H1 (cell line): ENCODE measurements around the gene WAC. TPM values are rescaled to one million over a fixed set of nuclear protein-coding genes. Genes with fewer than 3 reads are reported as not detected.

Experiments used
- CTCF ChIA-PET: fragments of 300-600 bp; sonication (Branson Sonifier 250); formaldehyde crosslinking; loops from one replicate; lab custom pipeline; 2021; ENCODE audit not compliant: partially characterized antibody; lab: Charles Lee
- POLR2A ChIA-PET: fragments of 300-600 bp; sonication (Branson Sonifier 250); formaldehyde crosslinking; loops from one replicate; lab custom pipeline; 2021; ENCODE audit warnings: inconsistent platforms; ENCODE audit not compliant: partially characterized antibody; lab: Charles Lee
- DNase-seq, 2 experiments: peaks; one replicate each; pipeline versions ENCODE4 v3.0.0 to v3.0.0-alpha.2; 2010 to 2022; ENCODE audit warnings: low spot score in 2 of 2, low read depth in 1 of 2, mixed read lengths in 1 of 2
- FAIRE-seq: peaks from 2 replicates; lab custom pipeline; 2011; peaks lifted over from hg19 to GRCh38; lab: Jason Lieb, UNC
- H2AFZ ChIP-seq: 2 replicates; pipeline ENCODE4 v1.8.1; 2012; ENCODE audit warnings: low read length, inconsistent platforms
- H2AK5ac ChIP-seq: 2 replicates; pipeline ENCODE4 v1.6.1; 2013; ENCODE audit warnings: low read depth, low read length
- H2BK120ac ChIP-seq: replicated peaks from 2 replicates; pipeline ENCODE3; 2013; ENCODE audit warnings: low read depth, low read length, inconsistent platforms
- H2BK12ac ChIP-seq: 2 replicates; pipeline ENCODE4 v1.6.1; 2013; ENCODE audit warnings: low read depth, low read length
- H2BK15ac ChIP-seq: 2 replicates; pipeline ENCODE4 v1.6.1; 2013; ENCODE audit warnings: low read length
- H2BK20ac ChIP-seq: 2 replicates; pipeline ENCODE4 v1.6.1; 2013; ENCODE audit warnings: low read length
- H2BK5ac ChIP-seq: 2 replicates; pipeline ENCODE4 v1.6.1; 2013; ENCODE audit warnings: low read depth, low read length
- H3K14ac ChIP-seq: 2 replicates; pipeline ENCODE4 v1.6.1; 2013; ENCODE audit warnings: inconsistent platforms; ENCODE audit not compliant: insufficient read length
- H3K18ac ChIP-seq: 2 replicates; pipeline ENCODE4 v1.6.1; 2013; ENCODE audit warnings: low read length; ENCODE audit errors: extremely low read depth
- H3K23ac ChIP-seq: 2 replicates; pipeline ENCODE4 v1.6.1; 2013; ENCODE audit warnings: inconsistent platforms; ENCODE audit not compliant: insufficient read length
- H3K23me2 ChIP-seq: 2 replicates; pipeline ENCODE4 v1.6.1; 2013; ENCODE audit warnings: low read depth, low read length
- H3K27ac ChIP-seq: 2 replicates; pipeline ENCODE4 v1.6.1; 2011; ENCODE audit warnings: low read depth, low read length, inconsistent platforms
- H3K27me3 ChIP-seq, 4 experiments: replicated peaks in 1 of 4; 1 replicate in 1 of 4; 2 replicates in 3 of 4; pipeline versions ENCODE4 v1.6.1 to v1.8.1; 2011 to 2013; ENCODE audit warnings: low read length in 3 of 4, mild to moderate bottlenecking in 3 of 4, inconsistent platforms in 2 of 4, mixed read lengths in 2 of 4, moderate library complexity in 1 of 4; ENCODE audit not compliant: control insufficient read depth in 3 of 4, insufficient read depth in 3 of 4; ENCODE audit errors: extremely low read depth in 1 of 4
- H3K36me3 ChIP-seq, 4 experiments: 2 replicates each; pipeline versions ENCODE4 v1.6.1 to v1.8.1; 2011 to 2013; ENCODE audit warnings: mild to moderate bottlenecking in 4 of 4, low read length in 3 of 4, moderate library complexity in 2 of 4, control low read depth in 1 of 4, inconsistent platforms in 1 of 4; ENCODE audit not compliant: insufficient read depth in 4 of 4, control insufficient read depth in 2 of 4
- H3K4ac ChIP-seq: replicated peaks from 2 replicates; pipeline ENCODE3; 2013; ENCODE audit warnings: low read length, low read depth, mixed read lengths, inconsistent platforms; ENCODE audit not compliant: insufficient read length
- H3K4me1 ChIP-seq, 4 experiments: replicated peaks in 1 of 4; 1 replicate in 1 of 4; 2 replicates in 3 of 4; pipeline versions ENCODE4 v1.6.1 to v1.8.1; 2011 to 2013; ENCODE audit warnings: low read length in 3 of 4, inconsistent platforms in 2 of 4, mixed read lengths in 1 of 4; ENCODE audit not compliant: insufficient read depth in 4 of 4, control insufficient read depth in 3 of 4
- H3K4me2 ChIP-seq, 2 experiments: 2 replicates each; pipeline versions ENCODE4 v1.6.1 to v1.8.1; 2011 to 2013; ENCODE audit warnings: low read depth in 2 of 2, low read length in 2 of 2, control low read depth in 1 of 2, inconsistent platforms in 1 of 2, mild to moderate bottlenecking in 1 of 2; ENCODE audit not compliant: insufficient read depth in 1 of 2
- H3K4me3 ChIP-seq, 4 experiments: fragments of 200-600, 300-600 bp in 1 of 4; sonication (generic), shearing (Covaris generic), sonication (Bioruptor Twin) in 1 of 4; 2 replicates each; pipeline versions ENCODE4 v1.5.1 to v1.8.1; 2011 to 2016; ENCODE audit warnings: low read length in 4 of 4, low read depth in 3 of 4, control low read depth in 2 of 4, inconsistent platforms in 2 of 4, mild to moderate bottlenecking in 2 of 4, mixed read lengths in 1 of 4, moderate library complexity in 1 of 4; ENCODE audit not compliant: insufficient read depth in 2 of 4; ENCODE audit errors: extremely low read depth in 1 of 4
- H3K56ac ChIP-seq: replicated peaks from 2 replicates; pipeline ENCODE3; 2013; ENCODE audit warnings: low read depth, mild to moderate bottlenecking, mixed read lengths, low read length, inconsistent platforms; ENCODE audit not compliant: insufficient read length
- H3K79me1 ChIP-seq: 2 replicates; pipeline ENCODE4 v1.6.1; 2013; ENCODE audit warnings: low read depth, low read length, control low read depth
- H3K79me2 ChIP-seq, 2 experiments: 2 replicates each; pipeline versions ENCODE4 v1.6.1 to v1.8.1; 2012 to 2013; ENCODE audit warnings: low read length in 2 of 2, mild to moderate bottlenecking in 2 of 2, inconsistent platforms in 1 of 2; ENCODE audit not compliant: insufficient read depth in 2 of 2, control insufficient read depth in 1 of 2
- H3K9ac ChIP-seq, 4 experiments: replicated peaks in 1 of 4; 1 replicate in 1 of 4; 2 replicates in 3 of 4; pipeline versions ENCODE4 v1.6.1 to v1.8.1; 2011 to 2013; ENCODE audit warnings: low read depth in 3 of 4, low read length in 3 of 4, control low read depth in 2 of 4, mild to moderate bottlenecking in 2 of 4, moderate library complexity in 2 of 4, inconsistent platforms in 1 of 4; ENCODE audit errors: extremely low read depth in 1 of 4
- H3K9me3 ChIP-seq, 2 experiments: 2 replicates each; pipeline versions ENCODE4 v1.6.1 to v1.8.1; 2012 to 2013; ENCODE audit warnings: mild to moderate bottlenecking in 2 of 2, moderate library complexity in 2 of 2, control low read depth in 1 of 2, inconsistent platforms in 1 of 2, low read depth in 1 of 2, low read length in 1 of 2, mixed read lengths in 1 of 2; ENCODE audit not compliant: insufficient read depth in 2 of 2
- H4K20me1 ChIP-seq, 2 experiments: replicated peaks in 1 of 2; 2 replicates each; pipeline versions ENCODE3 to v1.8.1; 2011 to 2013; ENCODE audit warnings: inconsistent platforms in 2 of 2, low read length in 2 of 2, mild to moderate bottlenecking in 1 of 2; ENCODE audit not compliant: insufficient read depth in 2 of 2, control insufficient read depth in 1 of 2
- H4K5ac ChIP-seq: 2 replicates; pipeline ENCODE4 v1.6.1; 2013; ENCODE audit warnings: low read length, low read depth, mixed read lengths, inconsistent platforms; ENCODE audit not compliant: insufficient read length
- H4K8ac ChIP-seq: 2 replicates; pipeline ENCODE4 v1.8.0; 2013; ENCODE audit warnings: mild to moderate bottlenecking, moderate library complexity, low read length, inconsistent platforms; ENCODE audit not compliant: insufficient read depth; ENCODE audit errors: extremely low read depth
- H4K91ac ChIP-seq: replicated peaks from 2 replicates; pipeline ENCODE3; 2013; ENCODE audit warnings: low read length, mixed read lengths, inconsistent platforms; ENCODE audit not compliant: insufficient read length
- EZH2 ChIP-seq: fragments of 200-600 bp; sonication (generic); IDR thresholded peaks from 2 replicates; pipeline ENCODE4 v1.7.1; 2012; ENCODE audit warnings: low read depth, mild to moderate bottlenecking, moderate library complexity, low read length, inconsistent platforms; ENCODE audit not compliant: severe bottlenecking
- NRF1 ChIP-seq: IDR thresholded peaks from 2 replicates; pipeline ENCODE4 v1.6.1; 2011; ENCODE audit warnings: mild to moderate bottlenecking, low read depth, low read length, improper control_type of control experiment
- WGBS, 2 experiments: shearing (Covaris generic) in 1 of 2; methylation state at CpG; one replicate each; pipeline versions ENCODE4 v1.1.6 to v1.1.7; 2013 to 2015; ENCODE audit warnings: low lambda C conversion rate in 2 of 2, mixed read lengths in 2 of 2, inconsistent platforms in 1 of 2, low coverage in 1 of 2, missing lambda C conversion rate in 1 of 2; ENCODE audit not compliant: insufficient replicate concordance in 2 of 2, insufficient coverage in 1 of 2, insufficient read length in 1 of 2; ENCODE audit errors: extremely low coverage in 1 of 2, missing lambda C conversion rate in 1 of 2; 5-methylcytosine and 5-hydroxymethylcytosine counted together
- polyA plus RNA-seq, 7 experiments: library from polyadenylated mRNA; depleted of rRNA in 3 of 7; stranded (reverse) in 5 of 7; unstranded in 2 of 7; fragments of >200 nt in 5 of 7; fragments of 200-250 nt in 2 of 7; gene quantifications; 1 replicate in 5 of 7; 2 replicates in 1 of 7; 4 replicates in 1 of 7; pipeline versions ENCODE4 v1.2.1 to v1.2.3, GENCODE V29; 2011 to 2013; ENCODE audit warnings: missing spikeins in 2 of 7, mixed read lengths in 2 of 7
- total RNA-seq: library from RNA; stranded (reverse); fragmentation: NEBNext Ultra II Directional; extraction: Animal tissue kit (Norgen Biotek cat#: 25700); gene quantifications from 2 replicates; pipeline ENCODE4 v1.2.1, GENCODE V29; 2021

The WAC gene
- total and polyA plus RNA-seq, 2 of the 8 experiments (the other 6 are each of a cell fraction or from before 2014, with no cell fraction given) = 72.9 to 128 TPM

DNA sequence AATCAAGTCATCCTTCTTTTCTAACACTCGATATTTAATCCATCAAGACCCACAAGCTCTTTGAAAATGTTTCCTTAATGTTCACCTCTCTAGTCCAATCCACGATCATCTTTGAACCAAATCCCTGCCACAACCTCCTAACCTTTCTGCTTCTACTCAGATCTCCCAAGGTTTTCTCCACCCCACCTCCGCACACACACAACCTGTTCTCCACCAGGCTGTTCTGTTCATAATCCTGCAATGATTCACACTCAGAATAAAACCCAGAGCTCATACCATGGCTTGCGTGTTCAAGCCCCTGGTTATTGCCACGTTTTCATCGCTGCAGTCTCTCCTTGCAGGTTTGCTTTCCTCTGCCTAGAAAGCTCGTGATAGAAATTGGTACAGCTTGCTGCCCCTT is 90.6 kb downstream of the WAC start:
- CTCF ChIA-PET = interaction anchor here (0.5 to 1.2 kb wide), 2 partner anchors 14 to 53 kb away, joined by 3 read pairs; no protein-coding TSS in a partner anchor
- DNase-seq (no peak), FAIRE-seq (no peak)
- H4K8ac ChIP-seq = no peak overlapping the region
- H3K4ac ChIP-seq = no peak overlapping the region
- H3K27me3 ChIP-seq = no peaks in the 10 kb centered on the region
- H4K20me1 ChIP-seq = no peaks in the 10 kb centered on the region
- no peak overlapping the region for H2BK12ac ChIP-seq
- no peak overlapping the region for H2AK5ac ChIP-seq
- no peak overlapping the region for H3K4me3 ChIP-seq
- no peaks in the 10 kb centered on the region for H3K79me1 ChIP-seq
- H4K91ac ChIP-seq = no peak overlapping the region
- H2BK120ac ChIP-seq = no peak overlapping the region
- H3K23ac ChIP-seq = no peak overlapping the region
- POLR2A ChIA-PET = interaction anchor here (0.6 kb wide), 1 partner anchor 20 kb away, joined by 5 read pairs; no protein-coding TSS in a partner anchor
- no peak overlapping the region for H3K4me2 ChIP-seq
- no peak overlapping the region for H4K5ac ChIP-seq
- H3K9ac ChIP-seq = no peak overlapping the region
- H2AFZ ChIP-seq = no peak overlapping the region
- H3K18ac ChIP-seq = no peak overlapping the region
- no peak for TF ChIP-seq EZH2
- TF ChIP-seq NRF1 = no peak
- peaks cover 0 to 3% (median under 1%) of the 10 kb centered on the region in 4 experiments; a peak in 2 of 7 replicates for H3K4me1 ChIP-seq
- H3K9me3 ChIP-seq = no peaks in the 10 kb centered on the region
- H3K27ac ChIP-seq = no peak overlapping the region
- no peak overlapping the region for H3K56ac ChIP-seq
- 91% methylated on average over 7 of the region's 7 CpGs; no CpG with 5 or more reads in 1 of the 2 experiments for WGBS, 2 experiments
- H3K79me2 ChIP-seq = no peaks in the 10 kb centered on the region
- no peaks in the 10 kb centered on the region for H3K23me2 ChIP-seq
- no peak overlapping the region for H2BK5ac ChIP-seq
- H2BK15ac ChIP-seq = no peak overlapping the region
- no peak overlapping the region for H3K14ac ChIP-seq
- H3K36me3 ChIP-seq = peaks cover 0 to 30% (median 7%) of the 10 kb centered on the region in 4 experiments; a peak in 5 of 8 replicates
- no peak overlapping the region for H2BK20ac ChIP-seq
